Immature natural killer cell (primary cell): Measurements from ENCODE around the gene NVL. TPM values are rescaled to one million over a fixed set of nuclear protein-coding genes. Genes with fewer than 3 reads are reported as not detected.
"Not testable (repeated sequence)": the region's sequence is repeated elsewhere in the genome, so short reads cannot be mapped to it uniquely, and the experiment has no call there.

Experiments
- DNase-seq, 3 donors: peaks; one replicate each; pipeline ENCODE4 v3.0.0; 2022; ENCODE audit warnings: mixed read lengths in 1 of 3
- H3K27ac Mint-ChIP-seq, 6 donors: one replicate each; pipeline ENCODE4 v1.8.0; 2020; ENCODE audit warnings: mixed read lengths in 6 of 6, mild to moderate bottlenecking in 5 of 6, inconsistent platforms in 4 of 6, moderate library complexity in 3 of 6
- H3K27me3 Mint-ChIP-seq, 3 donors: one replicate each; pipeline ENCODE4 v1.8.0; 2020 to 2021; ENCODE audit warnings: low read depth in 3 of 3, mild to moderate bottlenecking in 3 of 3, mixed read lengths in 3 of 3, moderate library complexity in 3 of 3, inconsistent platforms in 1 of 3
- H3K36me3 Mint-ChIP-seq, 3 donors: one replicate each; pipeline ENCODE4 v1.8.0; 2020; ENCODE audit warnings: mixed read lengths in 3 of 3, inconsistent platforms in 2 of 3, mild to moderate bottlenecking in 2 of 3
- H3K4me1 Mint-ChIP-seq, 2 donors: one replicate each; pipeline ENCODE4 v1.8.0; 2020; ENCODE audit warnings: inconsistent platforms in 2 of 2, mild to moderate bottlenecking in 2 of 2, mixed read lengths in 2 of 2, moderate library complexity in 1 of 2
- H3K4me3 Mint-ChIP-seq, 5 donors: one replicate each; pipeline ENCODE4 v1.8.0; 2020; ENCODE audit warnings: mild to moderate bottlenecking in 5 of 5, mixed read lengths in 5 of 5, inconsistent platforms in 3 of 5, moderate library complexity in 3 of 5
- H3K9me3 Mint-ChIP-seq, 6 donors: one replicate each; pipeline ENCODE4 v1.8.0; 2020; ENCODE audit warnings: mild to moderate bottlenecking in 6 of 6, mixed read lengths in 6 of 6, inconsistent platforms in 4 of 6, moderate library complexity in 3 of 6
- polyA plus RNA-seq, 3 donors: library from polyadenylated mRNA; unstranded; fragments of 300-500 nt; fragmentation: Illumina TruSeq; gene quantifications; one replicate each; pipeline ENCODE4 v1.2.3, GENCODE V29; 2021

NVL gene
- polyA plus RNA-seq, 3 donors from 2014 or later: 6.6 to 19.5 (median 14.9) TPM

GRCh38 chr1:224328644-224329043, 1.3 kb downstream of the NVL start:
- H3K27me3 Mint-ChIP-seq: peaks cover 3 to 10% (median 8%) of the 10 kb centered on the region in 3 donors
- H3K36me3 Mint-ChIP-seq: no peaks in the 10 kb centered on the region
- peak overlapping the region; percentile 56 to 90 (median 86) for H3K4me3 Mint-ChIP-seq
- peaks cover 42 to 66% of the 10 kb centered on the region in 2 donors for H3K4me1 Mint-ChIP-seq
- H3K9me3 Mint-ChIP-seq: no peaks in the 10 kb centered on the region
- peak overlapping the region in 4 of 6 donors; percentile 27 to 74 (median 60) for H3K27ac Mint-ChIP-seq
- no peak for DNase-seq

GRCh38 chr1:224325959-224326358, 4.0 kb downstream of the NVL start:
- Mint-ChIP-seq H3K36me3 (peaks cover 0 to 6% (median 0%) of the 10 kb centered on the region in 3 donors), H3K27ac (no peak overlapping the region), H3K27me3 (peaks cover 3 to 8% (median 8%) of the 10 kb centered on the region in 3 donors), H3K4me3 (no peak overlapping the region), H3K9me3 (no peaks in the 10 kb centered on the region), H3K4me1 (peaks cover 36 to 76% of the 10 kb centered on the region in 2 donors)
- no peak for DNase-seq

- H3K9me3 Mint-ChIP-seq: no peaks in the 10 kb centered on the region
- peaks cover 0 to 7% (median 6%) of the 10 kb centered on the region in 3 donors for H3K36me3 Mint-ChIP-seq
- H3K4me3 Mint-ChIP-seq: no peak overlapping the region
- peaks cover 3 to 33% of the 10 kb centered on the region in 2 donors for H3K4me1 Mint-ChIP-seq
- H3K27me3 Mint-ChIP-seq: no peaks in the 10 kb centered on the region
- H3K27ac Mint-ChIP-seq: peak overlapping the region in 4 of 6 donors; percentile 2 to 72 (median 34)
- DNase-seq: no peak
These were observed 8.3 kb downstream of the NVL start for GRCh38 chr1:224321706-224322105.

- Mint-ChIP-seq H3K27me3 (no peaks in the 10 kb centered on the region), H3K9me3 (no peaks in the 10 kb centered on the region), H3K4me1 (peaks cover 0 to 18% of the 10 kb centered on the region in 2 donors), H3K27ac (peak overlapping the region in 2 of 6 donors; percentile 40 to 45), H3K4me3 (no peak overlapping the region), H3K36me3 (peaks cover 0 to 23% (median 20%) of the 10 kb centered on the region in 3 donors)
- no peak for DNase-seq
These were observed 12.5 kb downstream of the NVL start for GRCh38 chr1:224317383-224318045.

GRCh38 chr1:224312025-224312424, 17.9 kb downstream of the NVL start:
- H3K36me3 Mint-ChIP-seq: peaks cover 8 to 36% (median 30%) of the 10 kb centered on the region in 3 donors
- H3K27me3 Mint-ChIP-seq: no peaks in the 10 kb centered on the region
- peaks cover 0 to 7% of the 10 kb centered on the region in 2 donors for H3K4me1 Mint-ChIP-seq
- no peak overlapping the region for H3K4me3 Mint-ChIP-seq
- no peak overlapping the region for H3K27ac Mint-ChIP-seq
- no peaks in the 10 kb centered on the region for H3K9me3 Mint-ChIP-seq
- no peak for DNase-seq

GRCh38 chr1:224311503-224311902, 18.5 kb downstream of the NVL start:
- not testable (repeated sequence) for H3K9me3 Mint-ChIP-seq, DNase-seq

GRCh38 chr1:224308064-224308463, 21.9 kb downstream of the NVL start:
- Mint-ChIP-seq H3K27ac (peak overlapping the region in 1 of 6 donors; percentile 9), H3K4me3 (no peak overlapping the region), H3K9me3 (no peaks in the 10 kb centered on the region), H3K36me3 (peaks cover 19 to 47% (median 26%) of the 10 kb centered on the region in 3 donors), H3K4me1 (no peaks in the 10 kb centered on the region), H3K27me3 (no peaks in the 10 kb centered on the region)
- DNase-seq: no peak

More at GRCh38 chr1:224311503-224311902, 18.5 kb downstream of the NVL start:
- H3K27me3 Mint-ChIP-seq, H3K4me1 Mint-ChIP-seq, H3K27ac Mint-ChIP-seq, H3K4me3 Mint-ChIP-seq: not testable (repeated sequence)
- H3K36me3 Mint-ChIP-seq: peaks cover 8 to 36% (median 28%) of the 10 kb centered on the region in 3 donors

GRCh38 chr1:224304767-224305166, 25.2 kb downstream of the NVL start:
- peaks cover 21 to 53% (median 31%) of the 10 kb centered on the region in 3 donors for H3K36me3 Mint-ChIP-seq
- H3K27ac Mint-ChIP-seq: peak overlapping the region in 3 of 6 donors; percentile 13 to 53 (median 40)
- H3K4me3 Mint-ChIP-seq: no peak overlapping the region
- H3K27me3 Mint-ChIP-seq: no peaks in the 10 kb centered on the region
- H3K4me1 Mint-ChIP-seq: no peaks in the 10 kb centered on the region
- no peak for DNase-seq
- no peaks in the 10 kb centered on the region for H3K9me3 Mint-ChIP-seq

GRCh38 chr1:224302947-224303346, 27.0 kb downstream of the NVL start:
- Mint-ChIP-seq H3K27me3 (no peaks in the 10 kb centered on the region), H3K4me3 (no peak overlapping the region), H3K9me3 (no peaks in the 10 kb centered on the region), H3K36me3 (peaks cover 29 to 60% (median 38%) of the 10 kb centered on the region in 3 donors), H3K27ac (no peak overlapping the region), H3K4me1 (no peaks in the 10 kb centered on the region)
- DNase-seq: no peak

- Mint-ChIP-seq H3K27me3 (no peaks in the 10 kb centered on the region), H3K4me1 (no peaks in the 10 kb centered on the region), H3K36me3 (peaks cover 26 to 56% (median 37%) of the 10 kb centered on the region in 3 donors), H3K27ac (no peak overlapping the region), H3K9me3 (no peaks in the 10 kb centered on the region), H3K4me3 (no peak overlapping the region)
- DNase-seq: no peak
These were observed 28.6 kb downstream of the NVL start for GRCh38 chr1:224301391-224301790.

- H3K4me1 Mint-ChIP-seq: no peaks in the 10 kb centered on the region
- H3K4me3 Mint-ChIP-seq: no peak overlapping the region
- H3K27ac Mint-ChIP-seq: no peak overlapping the region
- H3K36me3 Mint-ChIP-seq: peaks cover 26 to 49% (median 33%) of the 10 kb centered on the region in 3 donors
- no peak for DNase-seq
- no peaks in the 10 kb centered on the region for H3K27me3 Mint-ChIP-seq
- no peaks in the 10 kb centered on the region for H3K9me3 Mint-ChIP-seq
These were observed 29.6 kb downstream of the NVL start for GRCh38 chr1:224300346-224300745.

- Mint-ChIP-seq H3K4me1 (no peaks in the 10 kb centered on the region), H3K27me3 (peaks cover 0 to 1% (median 0%) of the 10 kb centered on the region in 3 donors), H3K27ac (peak overlapping the region in 1 of 6 donors; percentile 30), H3K36me3 (peaks cover 28 to 44% (median 31%) of the 10 kb centered on the region in 3 donors), H3K4me3 (no peak overlapping the region), H3K9me3 (no peaks in the 10 kb centered on the region)
- DNase-seq: no peak
These were observed 31.3 kb downstream of the NVL start for GRCh38 chr1:224298346-224299330.

GRCh38 chr1:224294775-224295174, 35.2 kb downstream of the NVL start:
- Mint-ChIP-seq H3K27me3 (peaks cover 0 to 1% (median 0%) of the 10 kb centered on the region in 3 donors), H3K36me3 (peaks cover 15 to 40% (median 23%) of the 10 kb centered on the region in 3 donors), H3K9me3 (no peaks in the 10 kb centered on the region), H3K4me1 (no peaks in the 10 kb centered on the region), H3K4me3 (no peak overlapping the region), H3K27ac (no peak overlapping the region)
- no peak for DNase-seq

GRCh38 chr1:224292419-224292818, 37.6 kb downstream of the NVL start:
- peaks cover 6 to 34% (median 12%) of the 10 kb centered on the region in 3 donors for H3K36me3 Mint-ChIP-seq
- H3K27ac Mint-ChIP-seq: no peak overlapping the region
- no peak overlapping the region for H3K4me3 Mint-ChIP-seq

More at GRCh38 chr1:224292419-224292818, 37.6 kb downstream of the NVL start:
- Mint-ChIP-seq H3K9me3 (no peaks in the 10 kb centered on the region), H3K27me3 (peaks cover 0 to 1% (median 0%) of the 10 kb centered on the region in 3 donors), H3K4me1 (no peaks in the 10 kb centered on the region)
- no peak for DNase-seq
